Epithelial cell of esophagus (primary cell): Measurements from ENCODE around the gene DDX51.

ENCODE experiments used
- DNase-seq: peaks from one replicate; pipeline ENCODE4 v3.0.0; 2010; ENCODE audit warnings: low read depth
- H3K4me3 ChIP-seq: 2 replicates; pipeline ENCODE4 v1.5.1; 2011; ENCODE audit warnings: mild to moderate bottlenecking, low read length, control low read depth
- CTCF ChIP-seq: IDR thresholded peaks from 2 replicates; pipeline ENCODE4 v1.5.1; 2011; ENCODE audit warnings: low read depth, mild to moderate bottlenecking, low read length, control low read depth, inconsistent platforms; ENCODE audit not compliant: insufficient read depth; ENCODE audit errors: missing control alignments

The DDX51 gene

GRCh38 chr12:132141976-132142678 lies 2.0 kb downstream of the DDX51 start:
- no peak for TF ChIP-seq CTCF
- no peak overlapping the region for H3K4me3 ChIP-seq
- no peak for DNase-seq

- no peak for DNase-seq
- H3K4me3 ChIP-seq, result no peak overlapping the region
- TF ChIP-seq CTCF, result no peak
Observed at GRCh38 chr12:132140918-132141841, 2.9 kb downstream of the DDX51 start.

GRCh38 chr12:132140501-132140900 lies 3.6 kb downstream of the DDX51 start:
- no peak for DNase-seq
- TF ChIP-seq CTCF, result no peak
- no peak overlapping the region for H3K4me3 ChIP-seq

- no peak for DNase-seq
- H3K4me3 ChIP-seq, result no peak overlapping the region
- TF ChIP-seq CTCF, result no peak
Observed at GRCh38 chr12:132139912-132140311, 4.2 kb downstream of the DDX51 start.

- DNase-seq, result no peak
- no peak overlapping the region for H3K4me3 ChIP-seq
Observed at GRCh38 chr12:132138941-132139871, 4.9 kb downstream of the DDX51 start.

More at GRCh38 chr12:132138941-132139871, 4.9 kb downstream of the DDX51 start:
- TF ChIP-seq CTCF, result no peak
